GM21825 (cell line): ENCODE data around the gene PRSS56.

Experiments used
- ATAC-seq: cut with Tn5 transposase; IDR thresholded peaks from one replicate; pipeline ENCODE4 v1.9.1; 2021; ENCODE audit warnings: mild to moderate bottlenecking, moderate library complexity; ENCODE audit not compliant: unreplicated experiment

PRSS56 gene

GRCh38 chr2:232501794-232502390 lies 18.3 kb upstream of the PRSS56 start:
- no peak for ATAC-seq

- no peak for ATAC-seq
Observed at GRCh38 chr2:232502511-232502910, 17.7 kb upstream of the PRSS56 start.

- ATAC-seq: no peak
Observed at GRCh38 chr2:232502911-232503808, 17.0 kb upstream of the PRSS56 start.

- ATAC-seq: no peak
Observed at GRCh38 chr2:232503809-232504323, 16.3 kb upstream of the PRSS56 start.

GRCh38 chr2:232504438-232504837 lies 15.8 kb upstream of the PRSS56 start:
- no peak for ATAC-seq

GRCh38 chr2:232505856-232506255 lies 14.3 kb upstream of the PRSS56 start:
- no peak for ATAC-seq

- no peak for ATAC-seq
Observed at GRCh38 chr2:232506709-232507108, 13.5 kb upstream of the PRSS56 start.

- no peak for ATAC-seq
Observed at GRCh38 chr2:232508251-232508650, 11.9 kb upstream of the PRSS56 start.

- no peak for ATAC-seq
Observed at GRCh38 chr2:232511336-232511890, 8.8 kb upstream of the PRSS56 start.

GRCh38 chr2:232512602-232513001 lies 7.6 kb upstream of the PRSS56 start:
- ATAC-seq: no peak

- no peak for ATAC-seq
Observed at GRCh38 chr2:232513353-232513752, 6.8 kb upstream of the PRSS56 start.

- no peak for ATAC-seq
Observed at GRCh38 chr2:232515639-232516038, 4.5 kb upstream of the PRSS56 start.

- no peak for ATAC-seq
Observed at GRCh38 chr2:232516551-232516950, 3.6 kb upstream of the PRSS56 start.

GRCh38 chr2:232518844-232519243 lies 1.3 kb upstream of the PRSS56 start:
- no peak for ATAC-seq

- ATAC-seq: no peak
Observed at GRCh38 chr2:232520489-232520888, 301 bp downstream of the PRSS56 start.

GRCh38 chr2:232521098-232521497 lies 910 bp downstream of the PRSS56 start:
- no peak for ATAC-seq

GRCh38 chr2:232521959-232522622 lies 1.9 kb downstream of the PRSS56 start:
- ATAC-seq: no peak

- no peak for ATAC-seq
Observed at GRCh38 chr2:232522623-232523401, 2.6 kb downstream of the PRSS56 start.

- ATAC-seq: no peak
Observed at GRCh38 chr2:232523402-232523681, 3.2 kb downstream of the PRSS56 start.

- ATAC-seq: no peak
Observed at GRCh38 chr2:232523682-232524597, 3.8 kb downstream of the PRSS56 start.
